Glomerular endothelial cell (primary cell): ENCODE results near the gene IL36B. TPM values are rescaled to one million over a fixed set of nuclear protein-coding genes. Genes with fewer than 3 reads are reported as not detected.

Source experiments
- DNase-seq: peaks from one replicate; pipeline ENCODE4 v3.0.0-alpha.2; 2011; ENCODE audit warnings: low read depth, low spot score; ENCODE audit errors: extremely low read depth
- total RNA-seq: library from RNA; depleted of rRNA; stranded (reverse); fragments of >200 nt; gene quantifications from 2 replicates; pipeline ENCODE4 v1.2.3, GENCODE V29; 2015

The IL36B gene
- total RNA-seq, 1 donor from 2014 or later, result not detected

- no peak for DNase-seq
Observed at GRCh38 chr2:113076954-113077669, 24.4 kb upstream of the IL36B start.

DNA sequence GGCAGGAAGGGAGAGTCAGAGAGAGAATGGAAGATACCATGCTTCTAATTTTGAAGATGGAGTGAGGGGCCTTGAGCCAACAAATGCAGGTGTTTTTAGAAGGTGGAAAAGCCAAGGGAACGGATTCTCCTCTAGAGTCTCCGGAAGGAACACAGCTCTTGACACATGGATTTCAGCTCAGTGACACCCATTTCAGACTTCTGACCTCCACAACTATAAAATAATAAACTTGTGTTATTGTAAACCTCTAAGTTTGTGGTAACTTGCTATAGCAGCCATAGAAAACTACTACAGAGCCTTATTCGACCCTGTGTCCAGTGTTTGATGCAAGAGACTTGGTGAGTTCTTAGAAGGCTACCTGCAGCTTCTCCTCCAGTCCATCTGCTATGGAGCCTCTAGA lies 22.9 kb upstream of the IL36B start:
- DNase-seq, result no peak

DNA sequence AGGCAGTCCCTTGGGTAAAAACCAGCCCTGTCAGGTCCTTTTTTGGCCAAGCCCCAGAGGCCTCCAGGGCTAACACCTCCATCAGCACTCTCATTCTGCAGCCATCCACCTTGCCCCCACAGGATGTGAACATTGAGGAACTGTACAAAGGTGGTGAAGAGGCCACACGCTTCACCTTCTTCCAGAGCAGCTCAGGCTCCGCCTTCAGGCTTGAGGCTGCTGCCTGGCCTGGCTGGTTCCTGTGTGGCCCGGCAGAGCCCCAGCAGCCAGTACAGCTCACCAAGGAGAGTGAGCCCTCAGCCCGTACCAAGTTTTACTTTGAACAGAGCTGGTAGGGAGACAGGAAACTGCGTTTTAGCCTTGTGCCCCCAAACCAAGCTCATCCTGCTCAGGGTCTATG lies 22.4 kb upstream of the IL36B start:
- DNase-seq, result no peak

GRCh38 chr2:113073325-113073834 lies 20.7 kb upstream of the IL36B start:
- DNase-seq, result no peak

- DNase-seq, result no peak
Observed at GRCh38 chr2:113072584-113072983, 19.9 kb upstream of the IL36B start.

DNA sequence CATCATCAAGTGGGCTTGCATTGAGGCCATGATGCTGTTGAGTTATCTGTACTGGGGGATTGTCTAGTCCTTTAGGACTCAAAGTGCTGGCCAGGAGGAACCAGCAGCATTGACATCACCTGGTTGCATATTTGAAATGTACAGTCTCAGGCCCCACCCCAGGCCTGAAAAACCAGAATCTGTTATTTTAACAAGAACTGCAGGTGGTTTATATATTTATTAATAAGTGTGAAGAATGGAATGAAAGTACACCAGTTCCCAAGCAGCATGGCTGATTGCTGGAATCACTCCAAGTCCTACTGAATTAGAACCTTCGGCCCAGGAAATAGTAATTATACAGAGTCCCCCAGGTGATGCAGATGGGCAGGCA lies 17.9 kb upstream of the IL36B start:
- DNase-seq, result no peak

- no peak for DNase-seq
Observed at GRCh38 chr2:113069676-113070605, 17.3 kb upstream of the IL36B start.

DNA sequence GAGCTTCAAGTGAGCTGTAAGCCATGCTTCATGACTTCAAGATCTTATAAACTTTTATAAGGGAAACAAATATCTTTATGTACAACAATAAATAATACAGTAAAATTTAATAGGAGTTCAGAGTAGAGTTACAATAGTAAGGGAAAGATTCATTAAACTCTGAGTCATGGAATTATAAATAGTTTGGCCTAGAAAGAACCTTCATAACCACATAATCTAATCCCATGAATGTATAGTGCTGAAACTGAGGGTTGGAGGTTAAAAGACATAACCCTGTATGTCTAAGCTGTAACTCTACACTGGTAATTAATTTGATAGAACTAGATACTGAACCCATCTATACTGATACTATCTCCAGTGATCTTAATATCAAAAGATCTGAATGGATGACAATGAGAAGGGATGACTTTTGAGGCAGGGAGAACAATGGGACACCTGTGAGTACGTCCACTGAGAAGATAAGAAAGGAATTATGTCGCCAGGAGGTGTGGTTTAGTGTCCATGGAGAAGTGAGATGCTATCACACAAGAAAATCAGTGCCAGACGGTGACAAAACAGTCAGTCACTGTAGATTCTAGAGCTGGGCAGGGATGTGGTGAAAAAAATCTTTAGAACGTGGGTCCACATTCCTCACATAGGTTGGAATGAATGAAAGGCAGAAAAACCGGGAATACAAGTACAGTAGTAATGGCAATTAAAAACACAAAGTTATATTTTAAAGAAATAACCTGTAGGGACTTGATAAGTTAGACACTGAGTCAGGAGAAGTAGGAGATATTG lies 16.2 kb upstream of the IL36B start:
- no peak for DNase-seq

DNA sequence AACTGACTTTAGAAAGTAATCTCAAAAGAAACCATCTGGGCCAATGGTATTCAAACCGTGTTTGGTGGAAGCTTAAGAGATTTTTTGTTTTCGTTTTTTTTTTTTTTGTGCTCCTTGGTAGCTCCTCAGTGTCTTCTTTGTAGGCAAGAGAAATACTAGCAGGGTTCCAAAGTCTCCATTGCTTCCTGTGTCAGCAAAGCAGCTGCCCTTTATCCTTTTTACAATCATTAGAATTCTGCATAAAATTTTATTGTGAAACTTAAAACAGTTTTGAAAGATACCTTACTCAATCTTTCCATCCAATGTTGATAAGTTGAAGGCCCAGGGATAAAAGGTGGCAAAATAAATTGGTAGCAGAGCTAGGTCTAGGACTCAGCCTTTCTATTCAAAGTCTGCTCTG lies 15.6 kb upstream of the IL36B start:
- DNase-seq, result no peak

DNA sequence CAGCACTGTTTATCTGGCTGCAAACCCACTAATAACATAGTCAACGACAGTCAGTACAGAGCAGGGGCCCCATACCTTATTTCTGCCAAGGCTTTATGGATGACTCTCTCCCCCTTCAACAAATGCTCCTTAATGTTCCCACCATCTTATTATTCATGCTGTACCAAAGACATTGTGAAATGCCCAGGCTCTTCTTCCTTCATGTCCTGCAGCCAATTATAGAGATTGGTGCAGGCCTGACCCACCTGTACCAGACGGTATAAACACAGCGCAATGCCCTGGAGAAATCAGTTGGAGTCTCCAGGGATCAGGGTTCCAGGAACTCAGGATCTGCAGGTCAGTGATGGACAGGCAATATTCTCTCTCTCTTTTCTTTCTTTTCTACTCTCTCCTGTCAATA lies 15.0 kb upstream of the IL36B start, which contains the start of gene IL1F10:
Gene IL1F10 (plus strand): TSS at position 290 of the 400 bp plus-strand sequence. CDS start 4,769 bp downstream, outside the sequence.
- no peak for DNase-seq

DNA sequence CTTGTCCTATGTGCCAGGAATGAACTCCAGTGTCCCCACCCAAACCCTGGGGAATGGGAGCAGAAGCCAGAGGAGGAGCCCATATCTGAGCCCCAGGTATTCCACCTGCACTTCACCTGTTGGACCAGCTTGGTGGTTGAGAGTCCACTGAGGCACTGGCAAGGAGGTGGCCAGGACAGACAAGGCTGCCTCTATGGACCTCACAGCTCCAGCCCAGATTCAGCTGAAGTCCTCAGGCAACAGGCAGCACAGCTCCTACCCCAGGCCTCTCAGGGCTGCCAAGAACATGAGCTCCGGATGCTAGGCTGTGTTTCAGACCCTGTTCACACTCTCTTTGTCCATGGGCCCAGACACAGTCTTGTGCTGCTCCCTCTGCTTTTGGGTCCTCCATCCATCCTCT lies 12.2 kb upstream of the IL36B start:
- no peak for DNase-seq

GRCh38 chr2:113064281-113064680 lies 11.6 kb upstream of the IL36B start:
- no peak for DNase-seq

GRCh38 chr2:113061896-113062770 lies 9.5 kb upstream of the IL36B start:
- DNase-seq, result no peak

GRCh38 chr2:113061241-113061640 lies 8.6 kb upstream of the IL36B start:
- no peak for DNase-seq

DNA sequence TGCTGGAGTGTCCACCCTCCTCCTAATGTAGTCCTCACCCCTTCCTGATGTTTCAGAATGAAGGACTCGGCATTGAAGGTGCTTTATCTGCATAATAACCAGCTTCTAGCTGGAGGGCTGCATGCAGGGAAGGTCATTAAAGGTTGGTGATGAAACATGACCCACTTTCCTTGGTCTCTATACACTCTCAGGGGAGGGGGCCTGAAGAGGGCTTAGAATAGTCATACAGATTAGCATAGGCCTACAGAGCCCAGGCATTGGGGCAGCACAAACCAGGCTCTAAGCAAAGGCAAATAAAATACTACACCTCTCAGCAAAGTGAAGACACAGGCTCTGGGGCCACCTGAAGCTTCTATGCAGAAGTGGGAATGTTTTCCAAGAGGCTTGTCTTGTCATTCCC lies 8.1 kb upstream of the IL36B start:
- DNase-seq, result no peak

DNA sequence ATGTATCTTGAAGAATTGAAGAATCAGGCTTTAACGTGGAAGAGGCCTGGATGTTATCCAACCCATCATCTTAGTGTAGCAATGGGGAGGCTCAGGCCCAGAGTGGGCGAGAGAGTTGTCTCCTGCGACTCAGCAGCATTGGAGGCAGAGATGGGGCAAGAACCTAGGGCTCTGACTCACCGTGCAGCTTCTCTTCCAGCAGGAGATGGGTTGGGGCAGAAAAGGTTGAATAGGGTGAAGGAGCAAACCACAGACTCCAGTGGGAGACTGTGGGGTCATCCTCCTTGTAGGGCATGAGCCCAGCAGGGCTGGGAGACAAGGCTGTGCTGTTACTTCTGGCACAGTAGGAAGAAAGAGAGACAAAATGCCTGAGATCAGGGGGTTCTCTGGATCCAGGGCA lies 7.7 kb upstream of the IL36B start:
- DNase-seq, result no peak

DNA sequence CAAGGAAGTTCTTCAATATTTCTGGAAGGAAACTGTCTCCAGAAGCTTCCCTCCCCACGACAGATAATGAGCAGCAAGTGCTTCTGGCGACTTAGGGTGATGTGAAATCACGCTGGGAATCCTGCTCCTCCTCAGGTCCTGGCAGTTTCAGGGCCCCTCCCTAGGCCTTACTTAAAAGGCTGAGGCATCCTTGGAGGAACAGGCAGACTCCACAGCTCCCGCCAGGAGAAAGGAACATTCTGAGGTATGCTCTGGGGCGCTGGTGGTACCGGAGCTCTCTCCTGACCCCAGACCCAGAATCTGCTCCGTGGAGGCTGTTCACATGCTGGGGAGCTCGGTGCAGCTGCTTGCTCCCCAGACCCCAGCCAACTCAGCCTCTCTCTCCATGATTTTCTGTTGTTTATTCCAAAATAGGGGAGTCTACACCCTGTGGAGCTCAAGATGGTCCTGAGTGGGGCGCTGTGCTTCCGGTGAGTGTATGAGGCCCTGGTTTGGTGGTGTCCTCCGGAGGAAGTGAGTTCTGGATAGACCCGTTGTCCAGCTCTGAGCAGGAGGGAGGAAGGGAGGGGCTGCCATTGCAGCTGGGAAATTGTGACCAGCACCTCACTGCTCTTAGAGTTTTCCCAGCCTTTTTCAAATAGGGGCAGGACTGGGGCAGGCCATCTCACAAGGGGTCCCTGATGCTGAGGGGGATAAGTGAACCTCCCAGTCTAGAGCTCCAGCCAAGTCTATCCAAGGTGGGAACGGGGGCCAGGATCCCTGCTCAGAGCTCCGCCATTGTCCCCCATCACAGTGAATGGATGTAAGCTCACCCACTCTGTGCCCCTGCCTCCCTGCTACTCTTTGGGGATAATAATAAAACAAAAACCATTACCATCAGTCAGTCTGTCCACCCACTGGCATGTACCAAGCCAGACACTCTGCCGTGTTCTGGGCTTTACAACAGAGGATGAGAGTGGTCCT lies 6.6 kb upstream of the IL36B start, which contains the start of gene IL36RN:
Gene IL36RN (plus strand): TSS at position 201 of the 963 bp plus-strand sequence. CDS start 241 bp downstream, at position 442.
- no peak for DNase-seq

DNA sequence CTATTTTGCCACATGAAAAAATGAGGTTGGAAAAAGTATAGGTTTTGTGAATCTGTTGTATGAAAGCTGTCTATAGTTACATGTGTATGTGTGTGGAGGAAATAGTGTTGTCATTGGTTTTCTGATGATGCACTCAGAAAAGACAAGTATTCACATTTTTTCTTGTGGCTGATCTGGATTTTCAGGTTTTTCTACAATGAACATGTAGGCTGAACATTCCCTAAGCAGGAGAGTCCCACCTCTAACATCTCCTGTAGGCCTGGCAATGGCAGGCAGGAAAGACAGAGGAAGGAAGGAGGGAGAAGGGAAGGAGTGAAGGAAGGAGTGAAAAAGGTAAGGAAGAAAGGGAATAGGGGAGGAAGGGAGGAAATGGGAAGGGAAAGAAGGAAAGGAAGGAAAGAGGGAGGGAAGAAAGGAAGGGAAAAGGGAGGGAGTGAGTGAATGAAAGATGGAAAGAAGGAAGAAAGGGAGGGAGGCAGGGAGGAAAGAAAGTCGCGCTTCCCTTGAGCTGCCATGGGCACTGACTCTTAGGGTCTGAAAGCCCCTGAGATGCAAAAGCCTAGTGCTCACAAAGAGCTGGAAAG lies 5.8 kb upstream of the IL36B start:
- no peak for DNase-seq
